H9 (cell line): Measurements from ENCODE around the gene UGT1A8. TPM values are rescaled to one million over a fixed set of nuclear protein-coding genes. Genes with fewer than 3 reads are reported as not detected.

Source experiments
- DNase-seq: peaks from one replicate; pipeline ENCODE4 v3.0.0-alpha.2; 2017
- H2AFZ ChIP-seq: one replicate; pipeline ENCODE4 v1.6.1; 2013; ENCODE audit warnings: mild to moderate bottlenecking, low read length, control low read depth, moderate library complexity
- H2AK5ac ChIP-seq: 2 replicates; pipeline ENCODE4 v1.6.1; 2013; ENCODE audit warnings: low read length, control low read depth, mixed read lengths; ENCODE audit not compliant: insufficient read length
- H2BK120ac ChIP-seq: one replicate; pipeline ENCODE4 v1.6.1; 2013; ENCODE audit warnings: low read depth, mild to moderate bottlenecking, low read length, control low read depth, inconsistent platforms; ENCODE audit not compliant: poor library complexity, severe bottlenecking
- H2BK12ac ChIP-seq: 2 replicates; pipeline ENCODE4 v1.6.1; 2013; ENCODE audit warnings: low read length, control low read depth, mixed read lengths, low read depth; ENCODE audit not compliant: insufficient read length
- H2BK15ac ChIP-seq: 2 replicates; pipeline ENCODE4 v1.6.1; 2013; ENCODE audit warnings: low read depth, low read length, control low read depth
- H2BK20ac ChIP-seq: one replicate; pipeline ENCODE4 v1.6.1; 2013; ENCODE audit warnings: low read depth, mild to moderate bottlenecking, low read length, control low read depth, inconsistent platforms; ENCODE audit not compliant: poor library complexity, severe bottlenecking
- H2BK5ac ChIP-seq: 2 replicates; pipeline ENCODE4 v1.6.1; 2013; ENCODE audit warnings: low read length, control low read depth, mixed read lengths; ENCODE audit not compliant: insufficient read length
- H3K14ac ChIP-seq: 2 replicates; pipeline ENCODE4 v1.6.1; 2013; ENCODE audit warnings: low read length, control low read depth; ENCODE audit not compliant: insufficient read depth
- H3K18ac ChIP-seq: 2 replicates; pipeline ENCODE4 v1.6.1; 2013; ENCODE audit warnings: low read depth, mild to moderate bottlenecking, mixed read lengths, low read length, control low read depth; ENCODE audit not compliant: insufficient read length
- H3K23ac ChIP-seq: 2 replicates; pipeline ENCODE4 v1.6.1; 2013; ENCODE audit warnings: low read length, control low read depth, mixed read lengths, low read depth; ENCODE audit not compliant: insufficient read length
- H3K23me2 ChIP-seq: 2 replicates; pipeline ENCODE4 v1.6.1; 2013; ENCODE audit warnings: low read depth, mild to moderate bottlenecking, mixed read lengths, low read length, control low read depth; ENCODE audit not compliant: insufficient read length, poor library complexity, severe bottlenecking
- H3K27ac ChIP-seq: 2 replicates; pipeline ENCODE4 v1.5.1; 2013; ENCODE audit warnings: low read length, control low read depth, mixed read lengths, low read depth; ENCODE audit not compliant: insufficient read length
- H3K27me3 ChIP-seq: 2 replicates; pipeline ENCODE4 v1.6.1; 2013; ENCODE audit warnings: low read length, control low read depth, inconsistent platforms; ENCODE audit not compliant: insufficient read depth
- H3K4ac ChIP-seq: 2 replicates; pipeline ENCODE4 v1.6.1; 2013; ENCODE audit warnings: low read depth, mild to moderate bottlenecking, control low read depth, inconsistent platforms, low read length, moderate library complexity
- H3K4me1 ChIP-seq: 2 replicates; pipeline ENCODE4 v1.6.1; 2013; ENCODE audit warnings: low read length, control low read depth, inconsistent platforms; ENCODE audit not compliant: insufficient read depth
- H3K4me2 ChIP-seq: 2 replicates; pipeline ENCODE4 v1.6.1; 2013; ENCODE audit warnings: low read length, control low read depth, mixed read lengths; ENCODE audit not compliant: insufficient read length, insufficient read depth
- H3K56ac ChIP-seq: 2 replicates; pipeline ENCODE4 v1.6.1; 2013; ENCODE audit warnings: low read depth, mild to moderate bottlenecking, mixed read lengths, low read length, control low read depth; ENCODE audit not compliant: insufficient read length
- H3K79me1 ChIP-seq: 2 replicates; pipeline ENCODE4 v1.6.1; 2013; ENCODE audit warnings: low read depth, mild to moderate bottlenecking, moderate library complexity, low read length, control low read depth, inconsistent platforms; ENCODE audit not compliant: insufficient read depth, poor library complexity, severe bottlenecking
- H3K79me2 ChIP-seq: 2 replicates; pipeline ENCODE4 v1.6.1; 2013; ENCODE audit warnings: low read length, control low read depth, inconsistent platforms; ENCODE audit not compliant: insufficient read depth
- H3K9ac ChIP-seq: 2 replicates; pipeline ENCODE4 v1.6.1; 2013; ENCODE audit warnings: low read length, control low read depth, mixed read lengths; ENCODE audit not compliant: insufficient read length; ENCODE audit errors: extremely low read depth
- H3K9me3 ChIP-seq: one replicate; pipeline ENCODE4 v1.6.1; 2013; ENCODE audit warnings: low read depth, low read length, inconsistent platforms; ENCODE audit not compliant: control insufficient read depth
- H3T11ph ChIP-seq: one replicate; pipeline ENCODE4 v1.6.1; 2013; ENCODE audit warnings: mild to moderate bottlenecking, low read length, control low read depth, inconsistent platforms
- H4K20me1 ChIP-seq: one replicate; pipeline ENCODE4 v1.6.1; 2013; ENCODE audit not compliant: control insufficient read depth, insufficient read length, insufficient read depth
- H4K5ac ChIP-seq: 2 replicates; pipeline ENCODE4 v1.6.1; 2013; ENCODE audit warnings: low read depth, mild to moderate bottlenecking, mixed read lengths, low read length, control low read depth; ENCODE audit not compliant: insufficient read length
- H4K8ac ChIP-seq: replicated peaks from 2 replicates; pipeline ENCODE4 v1.6.1; 2013; ENCODE audit warnings: low read length, control low read depth, mixed read lengths, low read depth; ENCODE audit not compliant: insufficient read length
- H4K91ac ChIP-seq: 2 replicates; pipeline ENCODE4 v1.6.1; 2013; ENCODE audit warnings: low read depth, mild to moderate bottlenecking, moderate library complexity, mixed read lengths, low read length, control low read depth; ENCODE audit not compliant: insufficient read length
- H3K27ac Mint-ChIP-seq, 3 experiments: 2 replicates in 2 of 3; 3 replicates in 1 of 3; pipeline ENCODE4 v1.8.0; 2020 to 2021; ENCODE audit warnings: mixed read lengths in 3 of 3, mild to moderate bottlenecking in 1 of 3, moderate library complexity in 1 of 3
- H3K27me3 Mint-ChIP-seq: 2 replicates; pipeline ENCODE4 v1.8.0; 2021; ENCODE audit warnings: low read depth, mild to moderate bottlenecking, moderate library complexity, mixed read lengths
- H3K36me3 Mint-ChIP-seq, 3 experiments: 2 replicates in 2 of 3; 3 replicates in 1 of 3; pipeline ENCODE4 v1.8.0; 2020 to 2021; ENCODE audit warnings: low read depth in 3 of 3, mixed read lengths in 3 of 3; ENCODE audit not compliant: insufficient read depth in 1 of 3
- H3K4me1 Mint-ChIP-seq, 2 experiments: 2 replicates each; pipeline ENCODE4 v1.8.0; 2020; ENCODE audit warnings: mixed read lengths in 2 of 2
- H3K4me3 Mint-ChIP-seq, 2 experiments: 2 replicates in 1 of 2; 3 replicates in 1 of 2; pipeline ENCODE4 v1.8.0; 2020 to 2021; ENCODE audit warnings: mild to moderate bottlenecking in 2 of 2, mixed read lengths in 2 of 2, moderate library complexity in 1 of 2
- H3K9me3 Mint-ChIP-seq, 2 experiments: 2 replicates in 1 of 2; 3 replicates in 1 of 2; pipeline ENCODE4 v1.8.0; 2020; ENCODE audit warnings: mild to moderate bottlenecking in 2 of 2, mixed read lengths in 2 of 2, moderate library complexity in 1 of 2
- WGBS: extraction: QIAGEN DNeasy Blood & Tissue Kit; methylation state at CpG from one replicate; pipeline ENCODE4 v1.1.7; 2013; ENCODE audit warnings: missing lambda C conversion rate, low lambda C conversion rate, mixed read lengths; ENCODE audit not compliant: insufficient read length; ENCODE audit errors: extremely low coverage; 5-methylcytosine and 5-hydroxymethylcytosine counted together
- total RNA-seq: library from RNA; stranded (reverse); gene quantifications from 2 replicates; pipeline ENCODE4 v1.2.1, GENCODE V29; 2021
- TF ChIP-seq, protein P1 (sequence below): fragments of 200-600 bp; sonication (generic); conservative IDR thresholded peaks from 3 replicates; pipeline ENCODE4 v1.8.0; 2021; ENCODE audit warnings: antibody characterized with exemption, mild to moderate bottlenecking

The UGT1A8 gene
- total RNA-seq, 1 experiment from 2014 or later = not detected

DNA sequence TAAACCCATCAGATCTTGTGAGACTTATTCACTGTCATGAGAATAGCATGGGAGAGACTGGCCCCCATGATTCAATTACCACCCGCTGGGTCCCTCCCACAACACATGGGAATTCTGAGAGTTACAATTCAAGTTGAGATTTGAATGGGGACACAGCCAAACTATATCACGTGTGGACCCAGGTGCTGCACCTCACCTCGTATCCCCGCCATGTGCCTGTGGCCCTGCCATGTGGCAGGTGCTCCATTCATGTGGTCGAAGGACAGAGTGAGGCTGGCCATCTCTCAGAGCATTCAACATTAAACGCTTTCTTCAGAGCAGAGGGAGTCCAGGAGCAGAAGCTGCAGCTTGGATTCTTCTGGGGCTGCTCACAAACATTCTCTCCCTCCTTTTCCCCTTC, 193.0 kb downstream of the UGT1A8 start:
- H2BK20ac ChIP-seq = no peak overlapping the region
- H2BK15ac ChIP-seq = no peak overlapping the region
- H3K9ac ChIP-seq = no peak overlapping the region
- no peak overlapping the region for H3K4ac ChIP-seq
- H3T11ph ChIP-seq = no peak overlapping the region
- H4K8ac ChIP-seq = no peak overlapping the region
- no peak overlapping the region for H3K56ac ChIP-seq
- no peak overlapping the region for H2BK120ac ChIP-seq
- no peak overlapping the region for H2BK12ac ChIP-seq
- TF ChIP-seq, protein P1, sequence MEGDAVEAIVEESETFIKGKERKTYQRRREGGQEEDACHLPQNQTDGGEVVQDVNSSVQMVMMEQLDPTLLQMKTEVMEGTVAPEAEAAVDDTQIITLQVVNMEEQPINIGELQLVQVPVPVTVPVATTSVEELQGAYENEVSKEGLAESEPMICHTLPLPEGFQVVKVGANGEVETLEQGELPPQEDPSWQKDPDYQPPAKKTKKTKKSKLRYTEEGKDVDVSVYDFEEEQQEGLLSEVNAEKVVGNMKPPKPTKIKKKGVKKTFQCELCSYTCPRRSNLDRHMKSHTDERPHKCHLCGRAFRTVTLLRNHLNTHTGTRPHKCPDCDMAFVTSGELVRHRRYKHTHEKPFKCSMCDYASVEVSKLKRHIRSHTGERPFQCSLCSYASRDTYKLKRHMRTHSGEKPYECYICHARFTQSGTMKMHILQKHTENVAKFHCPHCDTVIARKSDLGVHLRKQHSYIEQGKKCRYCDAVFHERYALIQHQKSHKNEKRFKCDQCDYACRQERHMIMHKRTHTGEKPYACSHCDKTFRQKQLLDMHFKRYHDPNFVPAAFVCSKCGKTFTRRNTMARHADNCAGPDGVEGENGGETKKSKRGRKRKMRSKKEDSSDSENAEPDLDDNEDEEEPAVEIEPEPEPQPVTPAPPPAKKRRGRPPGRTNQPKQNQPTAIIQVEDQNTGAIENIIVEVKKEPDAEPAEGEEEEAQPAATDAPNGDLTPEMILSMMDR = no peak
- H2BK5ac ChIP-seq = no peak overlapping the region
- no peak overlapping the region for H3K23ac ChIP-seq
- H3K27ac ChIP-seq = no peak overlapping the region
- H3K79me2 ChIP-seq = no peaks in the 10 kb centered on the region
- no peak overlapping the region for H2AFZ ChIP-seq
- no peak overlapping the region for H2AK5ac ChIP-seq
- no peak overlapping the region for H3K4me2 ChIP-seq
- no peaks in the 10 kb centered on the region for H3K23me2 ChIP-seq
- peaks cover 15% of the 10 kb centered on the region for H3K27me3 Mint-ChIP-seq
- no peak overlapping the region for H3K14ac ChIP-seq
- no peak overlapping the region for H4K5ac ChIP-seq
- no peak overlapping the region for H3K4me3 Mint-ChIP-seq
- no peaks in the 10 kb centered on the region for H3K4me1 Mint-ChIP-seq
- no CpG with 5 or more reads among the region's 6 CpGs for WGBS
- no peak overlapping the region for H3K27ac Mint-ChIP-seq
- no peaks in the 10 kb centered on the region for H4K20me1 ChIP-seq
- no peaks in the 10 kb centered on the region for H3K9me3 ChIP-seq
- no peak overlapping the region for H4K91ac ChIP-seq
- H3K36me3 Mint-ChIP-seq = no peaks in the 10 kb centered on the region
- H3K79me1 ChIP-seq = no peaks in the 10 kb centered on the region
- H3K9me3 Mint-ChIP-seq = peaks cover 0 to 2% of the 10 kb centered on the region in 2 experiments; a peak in 2 of 5 replicates
- no peaks in the 10 kb centered on the region for H3K27me3 ChIP-seq
- no peak overlapping the region for H3K18ac ChIP-seq
- no peak for DNase-seq
- no peaks in the 10 kb centered on the region for H3K4me1 ChIP-seq
